Measurements from ENCODE around the gene TGFBR2.

Gene TGFBR2

GRCh38 chr3:30676424-30677346, 70.3 kb downstream of the TGFBR2 start:
- no peak for DNase-seq

- DNase-seq = no peak
Observed at GRCh38 chr3:30677347-30677685, 70.9 kb downstream of the TGFBR2 start.

GRCh38 chr3:30679045-30679444, 72.6 kb downstream of the TGFBR2 start:
- no peak for DNase-seq

DNA sequence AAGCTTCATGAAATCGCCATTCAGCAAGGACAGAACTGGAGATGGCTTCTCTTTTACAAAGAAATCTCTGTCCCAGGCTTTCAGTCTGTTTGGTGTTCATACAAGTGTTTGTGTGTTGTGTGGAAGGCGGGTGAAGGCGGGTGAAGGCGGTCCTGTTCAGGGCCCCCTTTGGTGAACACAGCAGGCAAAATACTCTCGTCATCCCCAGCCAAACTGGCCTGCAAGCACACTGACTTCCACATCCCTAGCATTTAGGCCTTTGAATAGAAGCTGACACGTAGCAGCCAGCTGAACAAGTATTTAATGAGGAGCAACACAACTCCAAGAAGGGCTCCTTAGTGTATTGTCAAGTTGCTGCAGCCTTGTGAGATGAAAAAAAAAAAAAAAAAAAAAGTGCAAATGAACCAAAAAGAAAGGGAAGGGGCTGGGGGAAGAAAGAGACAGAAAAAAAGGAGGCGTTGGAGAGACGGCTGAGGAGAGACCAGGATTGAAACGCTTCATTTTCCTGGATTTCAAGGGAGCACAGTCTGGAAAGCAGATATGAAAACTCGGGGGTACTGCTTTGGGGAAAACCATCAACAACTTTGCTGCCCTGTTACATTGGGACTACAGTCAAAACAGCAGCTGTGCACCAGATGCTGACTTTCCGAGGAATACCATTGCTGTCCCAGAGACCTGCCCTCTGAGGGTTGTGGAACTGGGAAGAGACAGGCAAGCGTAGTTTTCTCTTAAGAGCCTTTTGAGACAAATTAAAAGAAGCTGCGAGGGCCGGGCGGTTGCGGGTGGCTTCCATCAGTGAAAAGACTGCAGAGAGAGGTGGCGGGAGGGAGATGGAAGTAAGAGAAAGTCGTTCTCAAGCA, 74.6 kb downstream of the TGFBR2 start:
- no peak for DNase-seq

DNA sequence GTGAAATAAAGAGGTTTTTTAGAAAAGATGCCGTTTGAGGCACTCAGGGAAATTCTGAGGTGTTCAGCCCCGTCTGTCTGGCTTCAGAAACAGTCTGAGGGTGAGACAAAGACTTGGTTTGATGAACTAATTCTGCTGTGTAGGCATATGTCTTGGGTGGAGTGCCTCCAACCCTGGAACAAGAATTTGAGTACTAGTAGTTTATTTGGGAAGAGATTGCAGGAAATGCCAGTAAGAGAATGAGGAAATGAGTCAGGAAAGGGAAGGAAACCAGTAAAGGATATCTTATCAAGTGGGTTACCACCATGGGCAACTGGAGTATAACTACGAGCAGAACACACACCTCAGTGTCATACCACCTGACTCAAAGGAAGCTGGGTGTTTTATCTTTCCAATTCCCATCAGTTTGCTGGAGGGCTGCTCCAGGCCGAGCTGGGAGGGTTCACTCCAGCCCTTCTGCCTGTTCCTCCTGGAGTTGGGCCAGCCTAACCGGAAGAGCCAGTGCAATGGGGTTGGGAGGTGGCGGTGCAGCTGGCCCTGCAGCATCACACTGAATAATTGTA, 75.3 kb downstream of the TGFBR2 start:
- DNase-seq = no peak

DNA sequence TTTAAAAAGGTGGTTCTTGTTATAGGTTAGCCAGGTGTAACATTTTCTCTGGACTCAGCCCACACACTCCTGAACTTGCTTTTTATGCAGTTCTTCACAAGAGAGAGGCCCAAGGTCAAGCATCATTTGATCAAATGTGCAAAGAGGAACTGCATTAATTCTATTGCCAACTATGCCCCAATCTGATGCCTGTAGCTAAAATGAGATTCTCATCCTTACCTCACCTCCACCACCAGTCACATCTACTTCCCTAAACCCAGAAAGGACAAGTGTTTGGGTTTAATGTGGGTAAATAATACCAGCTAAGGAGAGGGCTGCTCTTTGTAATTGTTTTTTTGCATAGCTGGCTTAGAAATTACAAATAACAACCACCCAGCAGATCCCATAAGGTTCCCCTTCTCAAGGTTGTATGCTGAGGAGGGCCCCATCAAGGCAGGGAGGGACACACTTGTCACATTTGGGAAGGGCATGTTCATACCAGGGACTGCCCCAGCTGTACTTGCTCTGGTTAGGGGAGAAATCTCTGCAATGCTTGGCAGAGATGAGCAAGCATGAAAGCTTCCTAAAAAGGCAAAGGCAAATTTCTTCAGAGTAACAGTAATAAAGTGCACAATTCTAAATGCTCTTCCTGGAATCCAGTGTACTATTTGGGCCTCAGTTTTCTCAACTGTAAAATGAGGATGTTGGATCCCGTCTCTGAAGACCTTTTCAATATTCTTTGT, 76.2 kb downstream of the TGFBR2 start:
- no peak for DNase-seq

- no peak for DNase-seq
Observed at GRCh38 chr3:30683769-30684168, 77.4 kb downstream of the TGFBR2 start.

DNA sequence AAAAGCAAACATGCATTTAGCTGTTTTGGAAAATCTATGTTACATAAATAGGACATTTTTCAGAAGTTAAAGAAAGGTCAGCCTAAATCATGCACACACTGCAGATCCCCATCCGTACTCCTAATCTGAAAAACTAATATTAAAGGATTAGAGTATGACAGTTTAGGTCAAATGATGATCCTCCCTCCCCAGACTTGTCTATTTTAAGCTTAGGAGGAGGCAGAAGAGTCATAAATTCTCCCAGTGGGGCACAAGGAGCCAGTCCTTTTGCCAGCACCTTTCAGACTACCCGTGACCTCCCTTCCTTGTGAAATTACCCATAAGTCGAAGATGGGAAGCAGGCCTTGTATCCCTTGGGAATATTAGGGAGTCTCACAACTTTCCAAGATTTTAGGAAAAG, 78.0 kb downstream of the TGFBR2 start:
- no peak for DNase-seq

- no peak for DNase-seq
Observed at GRCh38 chr3:30685267-30685667, 78.9 kb downstream of the TGFBR2 start.

GRCh38 chr3:30686176-30686575, 79.8 kb downstream of the TGFBR2 start:
- DNase-seq = no peak

DNA sequence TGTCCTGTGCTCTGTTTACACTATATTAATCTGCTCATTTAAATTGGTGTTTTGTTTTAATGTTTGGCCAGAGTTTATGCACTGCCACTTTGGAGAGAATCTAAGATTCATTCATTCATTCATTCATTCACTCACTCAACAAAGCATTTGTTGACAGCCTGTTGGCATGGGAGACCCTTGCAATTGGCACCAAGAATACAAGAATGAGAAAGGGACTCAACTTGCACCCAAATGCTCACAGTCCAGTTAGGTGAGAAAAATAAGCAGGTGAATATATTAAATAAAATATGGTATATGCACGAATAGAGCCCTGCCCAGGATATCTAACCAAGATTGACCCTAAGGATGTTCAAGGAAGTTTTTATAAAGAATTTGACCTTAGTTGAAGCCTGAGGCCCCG, 80.4 kb downstream of the TGFBR2 start:
- no peak for DNase-seq

DNA sequence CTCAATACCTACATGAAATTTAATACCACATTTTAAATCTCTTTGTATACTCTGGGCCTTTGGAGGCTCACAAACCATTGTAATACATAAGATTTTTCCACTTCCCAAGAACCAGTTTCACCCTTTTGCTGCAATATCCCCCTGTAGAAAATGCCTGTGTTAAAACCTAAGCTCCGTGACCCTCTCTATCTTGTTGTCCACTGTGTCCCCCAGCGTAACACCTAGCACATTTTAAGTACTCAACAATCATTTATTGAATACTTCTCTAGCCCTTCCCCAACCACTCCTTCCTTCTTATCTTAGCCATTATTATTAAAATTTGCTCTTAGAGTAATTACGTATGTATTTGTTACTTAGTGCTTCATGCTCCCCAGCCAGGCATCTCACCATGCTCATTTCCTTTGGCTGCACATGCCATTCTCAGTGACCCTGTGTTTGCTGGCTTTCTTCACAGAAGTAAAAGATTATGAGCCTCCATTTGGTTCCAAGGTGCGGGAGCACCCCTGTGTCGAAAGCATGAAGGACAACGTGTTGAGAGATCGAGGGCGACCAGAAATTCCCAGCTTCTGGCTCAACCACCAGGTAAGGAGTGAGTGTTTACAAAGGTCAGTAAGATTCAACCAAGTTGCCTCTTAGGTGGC, 81.6 kb downstream of the TGFBR2 start:
- DNase-seq = no peak

- DNase-seq = peak; percentile 35
Observed at GRCh38 chr3:30688776-30689641, 82.6 kb downstream of the TGFBR2 start.

- no peak for DNase-seq
Observed at GRCh38 chr3:30690199-30690598, 83.8 kb downstream of the TGFBR2 start.

DNA sequence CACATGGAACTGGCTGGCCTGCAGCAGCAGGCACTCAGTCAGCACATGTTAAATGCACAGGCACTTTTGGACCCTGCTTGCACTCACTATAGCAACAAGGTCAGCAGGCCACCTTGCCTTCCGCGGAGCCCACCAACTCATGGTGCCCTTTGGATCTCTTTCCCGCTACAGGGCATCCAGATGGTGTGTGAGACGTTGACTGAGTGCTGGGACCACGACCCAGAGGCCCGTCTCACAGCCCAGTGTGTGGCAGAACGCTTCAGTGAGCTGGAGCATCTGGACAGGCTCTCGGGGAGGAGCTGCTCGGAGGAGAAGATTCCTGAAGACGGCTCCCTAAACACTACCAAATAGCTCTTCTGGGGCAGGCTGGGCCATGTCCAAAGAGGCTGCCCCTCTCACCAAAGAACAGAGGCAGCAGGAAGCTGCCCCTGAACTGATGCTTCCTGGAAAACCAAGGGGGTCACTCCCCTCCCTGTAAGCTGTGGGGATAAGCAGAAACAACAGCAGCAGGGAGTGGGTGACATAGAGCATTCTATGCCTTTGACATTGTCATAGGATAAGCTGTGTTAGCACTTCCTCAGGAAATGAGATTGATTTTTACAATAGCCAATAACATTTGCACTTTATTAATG, 85.0 kb downstream of the TGFBR2 start:
- no peak for DNase-seq

GRCh38 chr3:30691944-30692343, 85.5 kb downstream of the TGFBR2 start:
- no peak for DNase-seq

DNA sequence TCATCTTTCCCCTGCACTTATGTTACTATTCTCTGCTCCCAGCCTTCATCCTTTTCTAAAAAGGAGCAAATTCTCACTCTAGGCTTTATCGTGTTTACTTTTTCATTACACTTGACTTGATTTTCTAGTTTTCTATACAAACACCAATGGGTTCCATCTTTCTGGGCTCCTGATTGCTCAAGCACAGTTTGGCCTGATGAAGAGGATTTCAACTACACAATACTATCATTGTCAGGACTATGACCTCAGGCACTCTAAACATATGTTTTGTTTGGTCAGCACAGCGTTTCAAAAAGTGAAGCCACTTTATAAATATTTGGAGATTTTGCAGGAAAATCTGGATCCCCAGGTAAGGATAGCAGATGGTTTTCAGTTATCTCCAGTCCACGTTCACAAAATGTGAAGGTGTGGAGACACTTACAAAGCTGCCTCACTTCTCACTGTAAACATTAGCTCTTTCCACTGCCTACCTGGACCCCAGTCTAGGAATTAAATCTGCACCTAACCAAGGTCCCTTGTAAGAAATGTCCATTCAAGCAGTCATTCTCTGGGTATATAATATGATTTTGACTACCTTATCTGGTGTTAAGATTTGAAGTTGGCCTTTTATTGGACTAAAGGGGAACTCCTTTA, 86.2 kb downstream of the TGFBR2 start:
- no peak for DNase-seq

- peak; percentile 20 for DNase-seq
Observed at GRCh38 chr3:30693470-30694120, 87.2 kb downstream of the TGFBR2 start.

DNA sequence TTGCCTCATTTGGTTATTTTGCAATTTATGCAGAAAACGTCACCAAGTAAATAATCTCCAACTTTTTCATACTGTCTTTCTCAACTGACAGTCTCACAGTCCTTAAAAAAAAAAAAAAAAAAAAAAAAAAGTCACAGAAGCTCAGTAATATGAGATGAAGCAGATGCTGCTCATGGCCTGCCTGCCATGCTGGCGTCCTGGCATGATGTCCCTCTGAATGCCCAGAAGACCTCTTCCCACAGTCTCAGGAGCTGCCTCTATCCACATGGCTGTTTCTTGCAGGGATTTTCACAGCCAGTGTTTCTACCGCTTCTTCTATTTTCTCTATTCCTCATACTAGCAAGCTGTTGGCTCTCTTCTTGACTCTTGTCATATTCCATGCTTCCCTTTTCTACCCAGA, 87.7 kb downstream of the TGFBR2 start:
- no peak for DNase-seq

- DNase-seq = no peak
Observed at GRCh38 chr3:30694668-30695067, 88.3 kb downstream of the TGFBR2 start.

Measured in NCI-H526 treated with DMSO at 0.1 percent for 48 hours (cell line).